IPS-20b (cell line): ENCODE results near the gene IVD.

Experiments used
- H3K27ac ChIP-seq: one replicate; pipeline ENCODE4 v1.5.1; 2013; ENCODE audit warnings: low read length
- H3K27me3 ChIP-seq: 2 replicates; pipeline ENCODE4 v1.6.1; 2013; ENCODE audit warnings: mild to moderate bottlenecking, low read length, inconsistent platforms; ENCODE audit not compliant: insufficient read depth
- H3K36me3 ChIP-seq: 2 replicates; pipeline ENCODE4 v1.6.1; 2013; ENCODE audit warnings: low read depth, mild to moderate bottlenecking, inconsistent platforms, low read length, moderate library complexity; ENCODE audit not compliant: insufficient read depth
- H3K4me1 ChIP-seq: 2 replicates; pipeline ENCODE4 v1.6.1; 2013; ENCODE audit warnings: mild to moderate bottlenecking, control low read depth, inconsistent platforms, low read length, moderate library complexity; ENCODE audit not compliant: insufficient read depth
- H3K4me3 ChIP-seq: 2 replicates; pipeline ENCODE4 v1.5.1; 2013; ENCODE audit warnings: mild to moderate bottlenecking, low read length, inconsistent platforms
- H3K9ac ChIP-seq: 2 replicates; pipeline ENCODE4 v1.6.1; 2013; ENCODE audit warnings: low read depth, mild to moderate bottlenecking, inconsistent platforms, low read length, moderate library complexity
- H3K9me3 ChIP-seq: 2 replicates; pipeline ENCODE4 v1.6.1; 2013; ENCODE audit warnings: mild to moderate bottlenecking, low read depth, low read length, inconsistent platforms; ENCODE audit not compliant: insufficient read depth

IVD gene

DNA sequence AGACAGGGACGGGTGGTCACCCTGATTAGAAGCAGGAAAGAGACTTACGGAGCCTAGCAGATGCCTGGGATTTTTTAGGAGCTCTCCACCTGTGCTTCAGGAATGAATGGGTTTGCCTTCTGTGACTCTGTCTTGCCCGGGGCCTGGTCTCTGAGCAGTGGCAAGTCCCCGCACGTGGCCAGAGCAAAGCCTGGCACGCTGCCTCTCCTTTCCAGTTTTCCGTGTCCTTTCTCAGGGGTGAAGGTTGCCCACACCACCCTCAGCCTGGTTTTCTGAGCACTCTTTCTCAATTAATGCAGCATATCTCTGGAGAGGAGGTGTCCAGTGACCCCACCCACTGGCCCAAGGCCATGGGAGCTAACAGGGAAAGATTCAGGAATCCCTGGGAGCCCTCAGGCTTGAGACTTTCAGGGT lies 50.7 kb downstream of the IVD start:
- H3K4me1 ChIP-seq = peaks cover 32% of the 10 kb centered on the region
- H3K9me3 ChIP-seq = no peaks in the 10 kb centered on the region
- H3K4me3 ChIP-seq = no peak overlapping the region
- H3K9ac ChIP-seq = no peak overlapping the region
- peaks cover 34% of the 10 kb centered on the region for H3K36me3 ChIP-seq
- H3K27ac ChIP-seq = no peak overlapping the region
- no peaks in the 10 kb centered on the region for H3K27me3 ChIP-seq

DNA sequence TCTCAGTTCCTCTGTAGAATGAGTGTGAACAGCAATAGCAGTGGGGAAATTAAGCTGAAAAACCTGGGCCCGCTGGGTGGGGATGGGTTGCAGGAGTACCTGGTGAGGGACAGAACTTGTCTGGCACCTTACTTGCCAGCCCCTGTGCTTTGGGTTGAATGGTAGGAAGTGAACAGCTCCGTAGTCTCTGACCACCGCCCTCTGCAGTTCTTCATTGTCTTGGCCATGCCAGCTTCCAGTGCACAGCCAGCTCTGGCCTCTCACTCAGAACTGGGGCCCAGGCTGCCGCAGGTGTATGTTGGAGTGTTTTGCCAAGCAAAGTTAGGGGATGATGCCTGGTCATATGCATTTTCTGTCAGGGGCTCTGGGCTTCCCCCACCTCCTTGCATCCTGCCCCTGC lies 51.1 kb downstream of the IVD start:
- no peaks in the 10 kb centered on the region for H3K27me3 ChIP-seq
- no peaks in the 10 kb centered on the region for H3K9me3 ChIP-seq
- H3K4me1 ChIP-seq = peaks cover 28% of the 10 kb centered on the region
- H3K4me3 ChIP-seq = no peak overlapping the region
- no peak overlapping the region for H3K27ac ChIP-seq
- peaks cover 37% of the 10 kb centered on the region for H3K36me3 ChIP-seq
- no peak overlapping the region for H3K9ac ChIP-seq

DNA sequence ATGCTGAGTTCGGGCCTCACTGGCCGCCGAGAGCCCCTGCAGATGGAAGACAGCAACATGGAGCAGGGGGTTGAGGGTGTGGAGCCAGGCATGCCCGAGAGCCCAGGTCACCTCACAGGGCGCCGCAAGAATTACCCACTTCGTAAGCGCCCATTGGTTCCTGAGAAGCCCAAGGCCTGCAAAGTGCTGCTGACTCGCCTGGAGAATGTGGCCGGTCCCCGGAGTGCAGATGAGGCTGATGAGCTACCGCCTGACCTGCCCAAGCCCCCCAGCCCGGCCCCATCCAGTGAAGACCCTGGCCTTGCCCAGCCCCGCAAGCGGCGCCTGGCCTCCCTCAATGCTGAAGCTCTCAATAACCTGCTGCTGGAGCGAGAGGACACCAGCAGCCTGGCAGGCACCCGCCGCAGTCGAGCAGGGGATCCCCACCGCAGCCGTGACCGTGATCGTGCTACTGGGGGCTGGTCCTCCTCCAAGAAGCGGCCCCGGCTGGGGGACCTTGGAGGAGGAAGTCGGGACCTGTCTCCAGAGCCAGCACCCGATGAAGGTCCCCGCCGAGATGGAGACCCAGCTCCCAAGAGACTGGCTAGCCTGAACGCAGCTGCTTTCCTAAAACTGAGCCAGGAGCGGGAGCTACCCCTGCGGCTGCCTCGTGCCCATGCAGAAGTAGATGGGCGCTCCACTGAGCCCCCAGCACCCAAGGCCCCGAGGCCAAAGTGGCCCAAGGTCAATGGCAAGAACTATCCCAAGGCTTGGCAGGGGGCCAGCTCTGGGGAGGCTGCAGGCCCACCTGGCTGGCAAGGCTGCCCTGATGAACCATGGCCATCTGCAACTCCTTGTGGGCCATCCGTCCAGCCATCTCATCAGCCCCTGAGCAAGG lies 53.1 kb downstream of the IVD start:
- Histone ChIP-seq H3K27me3 (no peaks in the 10 kb centered on the region), H3K4me1 (peaks cover 11% of the 10 kb centered on the region; the same call in 1 of the 2 replicates), H3K27ac (no peak overlapping the region), H3K9me3 (no peaks in the 10 kb centered on the region), H3K4me3 (no peak overlapping the region), H3K36me3 (peaks cover 56% of the 10 kb centered on the region), H3K9ac (no peak overlapping the region)

DNA sequence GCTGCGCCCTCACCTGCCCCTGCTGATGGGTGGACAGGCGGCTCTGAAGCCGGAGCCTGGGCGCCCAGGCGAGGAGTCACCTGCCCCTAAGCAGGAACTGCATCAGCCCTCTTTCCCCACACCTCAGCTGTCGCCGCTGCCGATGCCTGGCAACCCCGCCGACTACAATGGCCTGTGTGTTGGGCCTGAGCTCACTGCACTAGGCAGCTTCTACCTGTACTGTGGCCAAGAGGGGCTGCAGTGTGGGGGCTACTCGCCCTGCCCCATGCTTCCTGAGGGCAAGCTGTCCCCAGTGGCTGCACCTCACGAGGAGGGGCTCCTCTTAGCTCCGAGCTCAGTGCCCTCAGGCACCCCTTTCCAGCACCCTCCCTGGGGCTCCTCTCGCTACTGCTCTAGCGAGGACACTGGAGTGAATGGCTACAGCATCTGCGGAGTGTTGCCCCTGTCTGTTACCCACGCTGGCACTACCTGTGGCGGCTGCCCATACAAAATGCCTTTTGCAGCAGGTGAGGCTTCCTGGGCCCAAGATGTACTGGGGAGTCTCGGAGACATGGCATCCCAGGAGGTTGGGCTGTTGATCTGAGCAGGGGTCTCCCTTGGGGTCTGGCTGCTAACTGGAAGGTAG lies 53.9 kb downstream of the IVD start:
- Histone ChIP-seq H3K9ac (no peak overlapping the region), H3K9me3 (no peaks in the 10 kb centered on the region), H3K4me1 (peaks cover 8% of the 10 kb centered on the region; the same call in 1 of the 2 replicates), H3K27ac (no peak overlapping the region), H3K36me3 (peaks cover 64% of the 10 kb centered on the region), H3K4me3 (no peak overlapping the region), H3K27me3 (no peaks in the 10 kb centered on the region)

DNA sequence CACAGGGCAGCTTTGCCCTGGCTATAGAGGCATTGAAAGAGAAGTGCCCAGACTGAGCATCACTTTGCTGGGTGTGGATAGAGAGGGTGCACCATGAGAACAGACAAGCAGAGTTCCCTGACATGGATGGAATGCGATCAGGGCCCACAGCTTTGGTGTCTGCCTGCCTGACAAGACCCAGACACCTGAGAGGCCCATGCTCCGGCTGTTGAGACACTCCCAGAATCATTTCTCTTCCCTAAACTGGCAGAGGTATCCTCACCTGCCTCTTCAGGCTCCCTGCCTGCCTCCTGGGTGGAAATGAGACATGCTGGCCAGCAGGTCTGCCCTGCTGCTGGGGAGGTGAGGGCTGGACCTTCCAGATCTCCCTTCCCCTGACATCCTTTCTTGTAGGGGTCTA lies 54.8 kb downstream of the IVD start:
- Histone ChIP-seq H3K27me3 (no peaks in the 10 kb centered on the region), H3K4me3 (no peak overlapping the region), H3K9ac (no peak overlapping the region), H3K9me3 (no peaks in the 10 kb centered on the region), H3K36me3 (peaks cover 73% of the 10 kb centered on the region), H3K4me1 (0 out of 2 replicates have a peak, but pooled peaks cover 2% of the 10 kb centered on the region), H3K27ac (no peak overlapping the region)

DNA sequence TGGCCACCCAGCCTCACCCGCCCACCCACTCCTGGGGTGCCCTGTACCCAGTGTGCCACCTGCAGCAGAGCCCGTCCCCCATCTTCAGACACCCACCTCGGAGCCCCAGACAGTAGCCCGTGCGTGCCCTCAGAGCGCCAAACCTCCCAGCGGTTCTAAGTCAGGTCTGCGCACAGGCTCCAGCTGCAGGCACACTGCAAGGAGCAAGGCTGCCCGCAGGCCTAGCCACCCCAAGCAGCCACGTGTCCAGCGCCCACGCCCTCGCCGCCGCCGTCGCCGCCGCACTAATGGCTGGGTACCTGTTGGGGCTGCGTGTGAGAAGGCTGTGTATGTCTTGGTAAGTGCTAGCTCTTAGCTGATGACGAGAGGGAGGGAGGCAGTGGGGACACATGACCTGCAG lies 56.4 kb downstream of the IVD start:
- no peak overlapping the region for H3K9ac ChIP-seq
- H3K4me1 ChIP-seq = no peaks in the 10 kb centered on the region
- peaks cover 88% of the 10 kb centered on the region for H3K36me3 ChIP-seq
- no peaks in the 10 kb centered on the region for H3K27me3 ChIP-seq
- no peak overlapping the region for H3K4me3 ChIP-seq
- H3K9me3 ChIP-seq = no peaks in the 10 kb centered on the region
- H3K27ac ChIP-seq = no peak overlapping the region

DNA sequence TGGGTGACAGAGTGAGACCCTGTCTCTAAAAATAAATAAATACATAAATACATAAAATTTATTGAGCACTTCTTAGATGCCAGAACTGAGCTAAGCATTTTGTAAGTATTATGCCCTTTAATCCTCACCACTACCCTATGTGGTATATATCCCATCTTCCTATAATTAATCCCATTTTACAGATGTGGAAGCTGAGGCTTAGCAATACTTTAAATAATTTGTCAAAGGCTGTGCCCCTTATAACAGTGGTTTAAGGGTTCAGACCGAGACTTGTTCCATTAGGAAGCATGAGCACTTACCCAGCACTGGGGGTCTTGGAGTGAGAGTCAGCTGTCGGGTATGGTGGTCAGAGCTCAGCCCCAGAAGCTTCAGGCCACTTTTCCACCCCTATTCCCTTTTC lies 57.7 kb downstream of the IVD start:
- Histone ChIP-seq H3K9ac (no peak overlapping the region), H3K9me3 (no peaks in the 10 kb centered on the region), H3K4me3 (no peak overlapping the region), H3K27ac (no peak overlapping the region), H3K36me3 (peaks cover 97% of the 10 kb centered on the region), H3K27me3 (no peaks in the 10 kb centered on the region), H3K4me1 (no peaks in the 10 kb centered on the region)

DNA sequence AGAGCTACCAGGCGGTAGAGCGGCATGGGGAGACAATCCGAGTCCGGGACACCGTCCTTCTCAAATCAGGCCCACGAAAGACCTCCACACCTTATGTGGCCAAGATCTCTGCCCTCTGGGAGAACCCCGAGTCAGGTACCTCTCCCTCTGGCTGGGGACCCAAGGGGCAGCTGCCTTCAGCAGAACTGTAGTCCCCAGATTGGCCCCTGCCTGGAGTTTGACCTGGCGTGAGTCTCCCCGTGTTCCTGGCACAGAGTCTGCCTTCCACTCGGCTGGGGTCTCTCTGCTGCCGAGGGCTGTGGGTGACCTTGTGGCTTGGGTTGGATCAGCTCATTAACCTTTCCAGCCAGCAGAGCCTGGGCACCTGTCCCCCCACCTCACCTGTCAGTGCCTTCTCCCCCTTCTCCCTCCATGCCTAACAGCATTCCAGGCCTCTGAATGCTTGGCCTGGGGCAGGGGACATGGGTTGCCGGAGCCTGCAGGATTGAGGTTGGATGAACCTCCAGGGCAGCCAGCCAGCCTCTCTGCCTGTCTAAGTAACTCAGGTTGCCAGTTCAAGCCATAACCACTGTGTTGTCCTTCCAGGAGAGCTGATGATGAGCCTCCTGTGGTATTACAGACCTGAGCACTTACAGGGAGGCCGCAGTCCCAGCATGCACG lies 58.4 kb downstream of the IVD start:
- Histone ChIP-seq H3K27me3 (no peaks in the 10 kb centered on the region), H3K4me1 (no peaks in the 10 kb centered on the region), H3K9ac (no peak overlapping the region), H3K36me3 (peaks cover 92% of the 10 kb centered on the region), H3K27ac (no peak overlapping the region), H3K9me3 (no peaks in the 10 kb centered on the region), H3K4me3 (no peak overlapping the region)

DNA sequence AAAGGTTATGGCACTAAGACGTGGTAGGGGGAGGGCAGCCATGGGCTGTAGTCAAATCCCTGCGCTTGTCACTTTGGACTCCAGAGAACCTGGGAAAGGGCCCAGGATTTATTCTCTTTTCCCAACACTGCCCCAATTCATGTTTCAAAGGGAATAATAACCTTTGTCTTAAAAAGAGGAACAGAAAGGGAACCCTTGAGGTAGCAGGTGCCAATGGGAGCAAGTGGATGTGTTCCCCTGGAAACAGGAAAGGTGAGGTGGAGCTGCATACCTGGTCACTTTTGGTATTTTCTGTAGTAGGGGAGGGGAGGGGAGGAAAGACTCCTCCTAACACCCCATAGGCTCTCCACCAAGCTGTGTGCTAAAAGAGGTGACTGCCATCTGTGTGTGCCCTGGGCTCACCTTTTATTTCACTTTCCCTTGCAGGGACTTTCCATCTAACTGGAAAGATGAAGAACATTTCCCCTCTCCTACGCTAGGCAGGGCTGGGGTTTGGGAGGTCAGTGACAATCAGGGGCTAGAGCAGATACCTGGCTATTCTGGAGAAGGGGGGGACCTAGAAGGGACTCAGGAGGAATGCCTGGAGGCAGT lies 59.1 kb downstream of the IVD start:
- Histone ChIP-seq H3K9ac (no peak overlapping the region), H3K9me3 (no peaks in the 10 kb centered on the region), H3K36me3 (peaks cover 85% of the 10 kb centered on the region), H3K4me3 (no peak overlapping the region), H3K27me3 (no peaks in the 10 kb centered on the region), H3K27ac (no peak overlapping the region), H3K4me1 (no peaks in the 10 kb centered on the region)

DNA sequence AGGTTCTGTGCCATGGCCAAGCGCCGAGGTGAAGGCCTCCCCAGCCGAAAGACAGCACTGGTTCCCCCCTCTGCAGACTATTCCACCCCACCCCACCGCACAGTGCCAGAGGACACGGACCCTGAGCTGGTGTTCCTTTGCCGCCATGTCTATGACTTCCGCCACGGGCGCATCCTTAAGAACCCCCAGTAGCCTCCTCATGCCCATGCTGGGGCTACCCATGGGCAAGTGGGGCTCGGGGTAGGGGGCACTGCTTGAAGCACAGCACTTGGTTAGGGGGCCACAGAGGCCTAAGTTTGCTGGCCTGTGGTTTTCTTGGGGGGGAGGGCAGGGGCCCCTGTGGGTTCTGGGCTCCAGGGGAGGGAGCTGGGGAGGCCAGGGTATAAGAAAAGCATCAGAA lies 60.3 kb downstream of the IVD start:
- H3K27me3 ChIP-seq = no peaks in the 10 kb centered on the region
- H3K9ac ChIP-seq = no peak overlapping the region
- no peak overlapping the region for H3K4me3 ChIP-seq
- H3K36me3 ChIP-seq = peaks cover 73% of the 10 kb centered on the region
- H3K27ac ChIP-seq = no peak overlapping the region
- no peaks in the 10 kb centered on the region for H3K4me1 ChIP-seq
- H3K9me3 ChIP-seq = no peaks in the 10 kb centered on the region

DNA sequence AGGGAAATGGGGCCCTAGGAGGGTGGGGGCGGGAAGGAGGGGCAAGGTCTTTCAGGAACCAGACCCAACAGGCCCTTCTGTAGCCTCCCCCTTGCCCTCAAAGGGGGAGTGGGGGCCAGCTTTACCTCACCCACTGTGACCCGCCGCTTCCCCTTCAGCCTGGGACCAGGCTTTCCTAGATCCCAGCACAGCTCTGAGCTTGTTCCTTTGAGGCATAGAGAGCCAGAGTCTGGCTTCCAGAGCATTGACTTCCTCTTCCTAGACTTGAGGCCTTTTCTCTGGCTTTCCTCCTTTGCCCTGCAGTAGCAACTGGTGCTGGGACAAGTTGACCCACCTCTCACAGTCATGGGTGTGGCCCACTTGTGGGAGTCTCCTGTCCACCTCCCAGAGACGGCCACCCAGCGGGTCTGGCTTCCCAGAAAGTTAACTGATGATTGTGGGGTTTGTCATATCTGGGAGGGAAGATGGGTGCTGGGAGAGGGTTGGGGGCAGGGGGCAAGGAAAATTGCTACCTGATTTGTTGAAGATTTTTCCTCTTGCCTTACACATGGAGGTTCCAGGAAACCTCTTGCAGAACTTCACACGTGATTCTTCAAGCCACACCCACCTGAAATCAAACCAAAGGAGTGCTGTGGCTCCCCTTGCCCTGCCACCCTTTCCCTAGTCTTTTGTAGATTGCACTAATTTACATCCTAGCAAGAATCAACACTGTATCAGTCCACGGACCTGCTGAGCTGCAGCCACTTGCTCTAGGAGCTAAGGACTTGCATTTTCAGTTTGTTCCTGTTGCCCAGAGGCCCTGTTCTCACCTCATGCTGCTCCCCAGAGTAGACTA lies 61.0 kb downstream of the IVD start:
- H3K36me3 ChIP-seq = peaks cover 68% of the 10 kb centered on the region
- H3K27ac ChIP-seq = no peak overlapping the region
- H3K27me3 ChIP-seq = peaks cover 3% of the 10 kb centered on the region; the same call in 1 of the 2 replicates
- no peaks in the 10 kb centered on the region for H3K9me3 ChIP-seq
- no peak overlapping the region for H3K9ac ChIP-seq
- H3K4me1 ChIP-seq = no peaks in the 10 kb centered on the region
- no peak overlapping the region for H3K4me3 ChIP-seq
